ENCODE results near the gene SCAMP2.

SCAMP2 gene

GRCh38 chr15:74866090-74866489 lies 7.1 kb downstream of the SCAMP2 start:
- Histone ChIP-seq H3K9ac (ENCODE audit: low read depth in 1 of 2, low read length in 2 of 2) (peak overlapping the region in 1 of 2 donors; percentile 35), H3K4me1 (ENCODE audit: control insufficient read depth in 2 of 2, insufficient read depth in 2 of 2, low read length in 2 of 2) (peaks cover 63 to 64% of the 10 kb centered on the region in 2 donors), H3K9me3 (ENCODE audit: control insufficient read depth in 2 of 2, low read length in 2 of 2) (no peaks in the 10 kb centered on the region), H3K27ac (ENCODE audit: low read depth in 2 of 2, low read length in 2 of 2) (peak overlapping the region; percentile 18 to 63), H3K27me3 (ENCODE audit: control insufficient read depth in 2 of 2, insufficient read depth in 2 of 2, low read length in 2 of 2) (no peaks in the 10 kb centered on the region), H3K4me3 (ENCODE audit: low read length in 2 of 2) (no peak overlapping the region), H3K36me3 (ENCODE audit: control insufficient read depth in 2 of 2, insufficient read depth in 2 of 2, low read length in 2 of 2) (peaks cover 4 to 6% of the 10 kb centered on the region in 2 donors)

- Histone ChIP-seq H3K9me3 (ENCODE audit: control insufficient read depth in 2 of 2, low read length in 2 of 2) (no peaks in the 10 kb centered on the region), H3K9ac (ENCODE audit: low read depth in 1 of 2, low read length in 2 of 2) (no peak overlapping the region), H3K27ac (ENCODE audit: low read depth in 2 of 2, low read length in 2 of 2) (peak overlapping the region; percentile 48 to 63), H3K4me1 (ENCODE audit: control insufficient read depth in 2 of 2, insufficient read depth in 2 of 2, low read length in 2 of 2) (peaks cover 56% of the 10 kb centered on the region in 2 donors), H3K36me3 (ENCODE audit: control insufficient read depth in 2 of 2, insufficient read depth in 2 of 2, low read length in 2 of 2) (peaks cover 4 to 6% of the 10 kb centered on the region in 2 donors), H3K27me3 (ENCODE audit: control insufficient read depth in 2 of 2, insufficient read depth in 2 of 2, low read length in 2 of 2) (no peaks in the 10 kb centered on the region), H3K4me3 (ENCODE audit: low read length in 2 of 2) (no peak overlapping the region)
These were observed 7.8 kb downstream of the SCAMP2 start for GRCh38 chr15:74865316-74865715.

GRCh38 chr15:74864296-74864695 lies 8.9 kb downstream of the SCAMP2 start:
- Histone ChIP-seq H3K9ac (ENCODE audit: low read depth in 1 of 2, low read length in 2 of 2) (no peak overlapping the region), H3K4me1 (ENCODE audit: control insufficient read depth in 2 of 2, insufficient read depth in 2 of 2, low read length in 2 of 2) (peaks cover 47 to 52% of the 10 kb centered on the region in 2 donors)

DNA sequence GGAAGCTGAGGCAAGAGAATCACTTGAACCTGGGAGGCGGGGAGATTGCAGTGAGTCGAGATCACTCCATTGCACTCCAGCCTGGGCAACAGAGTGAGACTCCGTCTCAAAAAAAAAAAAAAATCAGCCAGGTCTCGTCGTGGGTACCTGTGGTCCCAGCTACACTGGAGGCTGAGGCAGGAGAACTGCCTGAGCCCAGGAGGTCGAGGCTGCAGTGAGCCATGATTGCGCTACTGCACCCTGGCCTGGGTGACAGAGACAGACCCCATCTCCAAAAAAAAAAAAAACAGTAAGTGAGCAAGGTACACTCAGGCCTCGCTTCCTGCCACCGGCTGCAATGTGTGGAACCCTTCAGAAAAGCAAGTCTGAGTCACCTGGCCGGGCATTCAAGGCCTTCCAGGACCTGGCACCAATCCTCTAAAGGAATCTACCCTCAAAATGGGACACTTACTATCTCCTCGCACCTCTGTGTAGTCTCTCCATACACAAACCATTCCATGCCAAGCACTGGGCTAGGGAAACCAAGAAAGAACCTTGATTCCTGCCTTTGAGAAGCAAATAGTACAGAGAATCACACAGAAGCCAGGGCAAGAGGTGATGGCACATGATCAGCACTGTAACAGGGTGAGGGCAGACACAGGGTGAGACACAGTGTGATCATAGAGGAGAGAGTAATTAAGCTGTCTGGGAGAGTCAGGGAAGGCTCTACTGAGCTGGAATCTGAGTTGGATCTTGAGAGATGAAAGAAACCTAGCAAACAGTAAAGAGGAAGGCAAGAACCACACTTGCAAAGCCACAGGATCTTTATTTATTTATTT lies 9.7 kb downstream of the SCAMP2 start:
- H3K9me3 ChIP-seq (ENCODE audit: control insufficient read depth in 2 of 2, low read length in 2 of 2), result no peaks in the 10 kb centered on the region
- no peak overlapping the region for H3K4me3 ChIP-seq (ENCODE audit: low read length in 2 of 2)
- H3K27me3 ChIP-seq (ENCODE audit: control insufficient read depth in 2 of 2, insufficient read depth in 2 of 2, low read length in 2 of 2), result no peaks in the 10 kb centered on the region
- peak overlapping the region; percentile 36 to 52 for H3K27ac ChIP-seq (ENCODE audit: low read depth in 2 of 2, low read length in 2 of 2)
- H3K9ac ChIP-seq (ENCODE audit: low read depth in 1 of 2, low read length in 2 of 2), result peak overlapping the region in 1 of 2 donors; percentile 1
- peaks cover 43 to 49% of the 10 kb centered on the region in 2 donors for H3K4me1 ChIP-seq (ENCODE audit: control insufficient read depth in 2 of 2, insufficient read depth in 2 of 2, low read length in 2 of 2)
- peaks cover 4 to 6% of the 10 kb centered on the region in 2 donors for H3K36me3 ChIP-seq (ENCODE audit: control insufficient read depth in 2 of 2, insufficient read depth in 2 of 2, low read length in 2 of 2)

More at GRCh38 chr15:74864296-74864695, 8.9 kb downstream of the SCAMP2 start:
- Histone ChIP-seq H3K9me3 (ENCODE audit: control insufficient read depth in 2 of 2, low read length in 2 of 2) (no peaks in the 10 kb centered on the region), H3K27me3 (ENCODE audit: control insufficient read depth in 2 of 2, insufficient read depth in 2 of 2, low read length in 2 of 2) (no peaks in the 10 kb centered on the region), H3K27ac (ENCODE audit: low read depth in 2 of 2, low read length in 2 of 2) (peak overlapping the region; percentile 38 to 58), H3K4me3 (ENCODE audit: low read length in 2 of 2) (no peak overlapping the region), H3K36me3 (ENCODE audit: control insufficient read depth in 2 of 2, insufficient read depth in 2 of 2, low read length in 2 of 2) (peaks cover 4 to 6% of the 10 kb centered on the region in 2 donors)

GRCh38 chr15:74858369-74858740 lies 14.8 kb downstream of the SCAMP2 start:
- Histone ChIP-seq H3K27ac (ENCODE audit: low read depth in 2 of 2, low read length in 2 of 2) (peak overlapping the region in 1 of 2 donors; percentile 53), H3K4me1 (ENCODE audit: control insufficient read depth in 2 of 2, insufficient read depth in 2 of 2, low read length in 2 of 2) (peaks cover 30 to 32% of the 10 kb centered on the region in 2 donors), H3K9me3 (ENCODE audit: control insufficient read depth in 2 of 2, low read length in 2 of 2) (no peaks in the 10 kb centered on the region), H3K36me3 (ENCODE audit: control insufficient read depth in 2 of 2, insufficient read depth in 2 of 2, low read length in 2 of 2) (peaks cover 10 to 12% of the 10 kb centered on the region in 2 donors), H3K9ac (ENCODE audit: low read depth in 1 of 2, low read length in 2 of 2) (no peak overlapping the region), H3K27me3 (ENCODE audit: control insufficient read depth in 2 of 2, insufficient read depth in 2 of 2, low read length in 2 of 2) (no peaks in the 10 kb centered on the region), H3K4me3 (ENCODE audit: low read length in 2 of 2) (peak overlapping the region in 1 of 2 donors; percentile 20)

DNA sequence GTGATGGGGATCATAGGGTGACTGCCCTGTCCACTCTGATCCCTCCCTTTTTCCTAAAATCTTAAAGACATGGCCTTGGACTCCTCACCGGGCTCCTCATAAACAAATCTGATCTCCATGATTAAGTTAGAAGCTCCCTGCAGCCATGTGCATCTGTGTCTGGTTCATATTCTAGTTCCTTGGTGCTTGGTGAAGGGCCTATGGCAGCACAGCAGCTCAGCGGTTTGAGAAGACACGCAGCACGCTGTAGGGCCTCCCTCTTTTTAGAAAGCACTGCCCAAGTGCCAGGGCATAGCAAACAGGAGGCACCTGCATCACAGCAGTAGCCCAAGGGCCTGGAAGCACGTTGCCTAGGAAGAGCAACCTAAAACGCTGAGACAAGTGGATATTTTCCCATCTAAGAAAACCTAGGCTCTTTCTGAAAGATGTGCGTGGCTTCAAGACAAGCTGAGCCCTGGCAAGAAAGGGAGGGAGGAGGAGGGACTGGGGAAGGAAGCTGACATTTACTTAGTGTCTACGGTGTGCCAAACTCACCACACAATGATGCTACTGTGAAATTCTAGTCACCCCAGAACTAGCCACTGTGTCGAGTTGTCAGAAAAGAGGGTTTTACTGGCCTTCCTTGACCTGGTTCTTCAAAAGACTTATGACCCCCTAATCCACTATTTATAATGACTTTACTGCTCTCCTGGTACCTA lies 15.3 kb downstream of the SCAMP2 start:
- H3K9ac ChIP-seq (ENCODE audit: low read depth in 1 of 2, low read length in 2 of 2), result no peak overlapping the region
- no peaks in the 10 kb centered on the region for H3K9me3 ChIP-seq (ENCODE audit: control insufficient read depth in 2 of 2, low read length in 2 of 2)
- peaks cover 16 to 18% of the 10 kb centered on the region in 2 donors for H3K36me3 ChIP-seq (ENCODE audit: control insufficient read depth in 2 of 2, insufficient read depth in 2 of 2, low read length in 2 of 2)
- H3K27ac ChIP-seq (ENCODE audit: low read depth in 2 of 2, low read length in 2 of 2), result peak overlapping the region; percentile 53 to 74
- peaks cover 30 to 32% of the 10 kb centered on the region in 2 donors for H3K4me1 ChIP-seq (ENCODE audit: control insufficient read depth in 2 of 2, insufficient read depth in 2 of 2, low read length in 2 of 2)
- no peaks in the 10 kb centered on the region for H3K27me3 ChIP-seq (ENCODE audit: control insufficient read depth in 2 of 2, insufficient read depth in 2 of 2, low read length in 2 of 2)
- H3K4me3 ChIP-seq (ENCODE audit: low read length in 2 of 2), result peak overlapping the region in 1 of 2 donors; percentile 20

GRCh38 chr15:74857082-74857655 lies 16.0 kb downstream of the SCAMP2 start:
- Histone ChIP-seq H3K4me3 (ENCODE audit: low read length in 2 of 2) (no peak overlapping the region), H3K4me1 (ENCODE audit: control insufficient read depth in 2 of 2, insufficient read depth in 2 of 2, low read length in 2 of 2) (peaks cover 30 to 32% of the 10 kb centered on the region in 2 donors), H3K36me3 (ENCODE audit: control insufficient read depth in 2 of 2, insufficient read depth in 2 of 2, low read length in 2 of 2) (peaks cover 22 to 23% of the 10 kb centered on the region in 2 donors), H3K27me3 (ENCODE audit: control insufficient read depth in 2 of 2, insufficient read depth in 2 of 2, low read length in 2 of 2) (no peaks in the 10 kb centered on the region), H3K9me3 (ENCODE audit: control insufficient read depth in 2 of 2, low read length in 2 of 2) (no peaks in the 10 kb centered on the region), H3K9ac (ENCODE audit: low read depth in 1 of 2, low read length in 2 of 2) (peak overlapping the region in 1 of 2 donors; percentile 25), H3K27ac (ENCODE audit: low read depth in 2 of 2, low read length in 2 of 2) (peak overlapping the region; percentile 69 to 74)

DNA sequence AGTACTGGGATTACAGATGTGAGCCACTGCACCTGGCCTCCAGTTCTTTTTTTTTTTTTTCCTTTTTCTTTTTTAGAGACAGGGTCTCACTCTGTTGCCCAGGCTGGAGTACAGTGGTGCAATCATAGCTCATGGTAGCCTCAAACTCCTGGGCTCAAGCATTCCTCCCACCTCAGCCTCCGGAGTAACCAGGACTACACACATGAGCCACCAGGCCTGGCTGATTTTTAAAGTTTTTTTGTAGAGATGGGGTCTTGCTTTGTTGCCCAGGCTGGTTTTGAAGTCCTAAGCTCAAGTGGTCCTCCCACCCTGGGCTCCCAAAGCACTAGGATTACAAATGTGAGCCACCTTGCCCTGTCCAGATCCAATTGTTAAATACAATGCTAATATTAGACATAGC lies 16.6 kb downstream of the SCAMP2 start:
- peaks cover 29 to 30% of the 10 kb centered on the region in 2 donors for H3K36me3 ChIP-seq (ENCODE audit: control insufficient read depth in 2 of 2, insufficient read depth in 2 of 2, low read length in 2 of 2)
- H3K9ac ChIP-seq (ENCODE audit: low read depth in 1 of 2, low read length in 2 of 2), result peak overlapping the region in 1 of 2 donors; percentile 25

DNA sequence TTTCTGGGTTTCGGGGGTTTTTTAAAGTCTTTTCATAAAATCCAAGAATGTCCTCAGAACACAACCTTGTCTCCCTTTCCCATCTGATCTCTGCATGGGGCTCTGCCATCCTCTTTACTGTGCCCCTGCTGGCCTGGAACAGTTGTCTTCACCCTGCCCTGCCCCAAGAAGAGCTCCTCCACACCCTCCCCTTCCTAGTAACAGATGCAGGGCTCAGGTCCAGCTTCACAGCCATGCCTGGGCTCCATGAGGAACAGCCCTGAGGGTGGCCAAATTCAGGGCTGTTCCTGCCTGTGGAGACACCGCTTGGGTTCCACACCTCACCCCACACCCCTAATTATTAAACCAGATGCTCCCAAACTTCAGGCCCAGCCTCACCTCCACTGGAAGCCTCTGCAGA lies 17.3 kb downstream of the SCAMP2 start:
- no peak overlapping the region for H3K4me3 ChIP-seq (ENCODE audit: low read length in 2 of 2)
- H3K27ac ChIP-seq (ENCODE audit: low read depth in 2 of 2, low read length in 2 of 2), result no peak overlapping the region
- peaks cover 33 to 37% of the 10 kb centered on the region in 2 donors for H3K4me1 ChIP-seq (ENCODE audit: control insufficient read depth in 2 of 2, insufficient read depth in 2 of 2, low read length in 2 of 2)
- no peak overlapping the region for H3K9ac ChIP-seq (ENCODE audit: low read depth in 1 of 2, low read length in 2 of 2)
- H3K27me3 ChIP-seq (ENCODE audit: control insufficient read depth in 2 of 2, insufficient read depth in 2 of 2, low read length in 2 of 2), result no peaks in the 10 kb centered on the region
- H3K9me3 ChIP-seq (ENCODE audit: control insufficient read depth in 2 of 2, low read length in 2 of 2), result no peaks in the 10 kb centered on the region
- peaks cover 32 to 35% of the 10 kb centered on the region in 2 donors for H3K36me3 ChIP-seq (ENCODE audit: control insufficient read depth in 2 of 2, insufficient read depth in 2 of 2, low read length in 2 of 2)

More for the DNA sequence above, 16.6 kb downstream of the SCAMP2 start:
- Histone ChIP-seq H3K27me3 (ENCODE audit: control insufficient read depth in 2 of 2, insufficient read depth in 2 of 2, low read length in 2 of 2) (no peaks in the 10 kb centered on the region), H3K4me3 (ENCODE audit: low read length in 2 of 2) (no peak overlapping the region), H3K4me1 (ENCODE audit: control insufficient read depth in 2 of 2, insufficient read depth in 2 of 2, low read length in 2 of 2) (peaks cover 30 to 32% of the 10 kb centered on the region in 2 donors), H3K9me3 (ENCODE audit: control insufficient read depth in 2 of 2, low read length in 2 of 2) (no peaks in the 10 kb centered on the region), H3K27ac (ENCODE audit: low read depth in 2 of 2, low read length in 2 of 2) (peak overlapping the region; percentile 69 to 74)
